Activated CD4-positive, alpha-beta memory T cell treated with anti-CD3 and anti-CD28 coated beads, Interleukin-2, amount 10 ng/mL, durations not matched to agents 7 days and 5 days (primary cell): ENCODE results near the gene PEPD. TPM values are rescaled to one million over a fixed set of nuclear protein-coding genes. Genes with fewer than 3 reads are reported as not detected.

Experiments
- CTCF ChIA-PET: fragments of 350-600 bp; sonication (Branson Sonifier 250); formaldehyde crosslinking; loops from one replicate; lab custom pipeline; 2021; ENCODE audit warnings: antibody characterized with exemption, inconsistent platforms; lab: Charles Lee
- POLR2A ChIA-PET: fragments of 350-600 bp; sonication (Branson Sonifier 250); formaldehyde crosslinking; loops from one replicate; lab custom pipeline; 2021; ENCODE audit warnings: antibody characterized with exemption; lab: Charles Lee
- DNase-seq: peaks from one replicate; pipeline ENCODE4 v3.0.0-alpha.2; 2020
- H3K27ac Mint-ChIP-seq: one replicate; pipeline ENCODE4 v1.8.0; 2021; ENCODE audit warnings: mild to moderate bottlenecking, mixed read lengths
- H3K27me3 Mint-ChIP-seq: one replicate; pipeline ENCODE4 v1.8.0; 2021; ENCODE audit warnings: mixed read lengths
- H3K36me3 Mint-ChIP-seq: one replicate; pipeline ENCODE4 v1.8.0; 2021; ENCODE audit warnings: low read depth, mixed read lengths
- H3K4me1 Mint-ChIP-seq: one replicate; pipeline ENCODE4 v1.8.0; 2021; ENCODE audit warnings: mixed read lengths
- H3K4me3 Mint-ChIP-seq: one replicate; pipeline ENCODE4 v1.8.0; 2021; ENCODE audit warnings: mild to moderate bottlenecking, mixed read lengths
- H3K9me3 Mint-ChIP-seq: one replicate; pipeline ENCODE4 v1.8.0; 2021; ENCODE audit warnings: mixed read lengths
- total RNA-seq, 2 experiments: library from RNA; stranded (reverse); gene quantifications; one replicate each; pipeline ENCODE4 v1.2.3, GENCODE V29; 2021

PEPD gene
- total RNA-seq, 2 experiments from 2014 or later: 33.3 to 36.6 TPM

DNA sequence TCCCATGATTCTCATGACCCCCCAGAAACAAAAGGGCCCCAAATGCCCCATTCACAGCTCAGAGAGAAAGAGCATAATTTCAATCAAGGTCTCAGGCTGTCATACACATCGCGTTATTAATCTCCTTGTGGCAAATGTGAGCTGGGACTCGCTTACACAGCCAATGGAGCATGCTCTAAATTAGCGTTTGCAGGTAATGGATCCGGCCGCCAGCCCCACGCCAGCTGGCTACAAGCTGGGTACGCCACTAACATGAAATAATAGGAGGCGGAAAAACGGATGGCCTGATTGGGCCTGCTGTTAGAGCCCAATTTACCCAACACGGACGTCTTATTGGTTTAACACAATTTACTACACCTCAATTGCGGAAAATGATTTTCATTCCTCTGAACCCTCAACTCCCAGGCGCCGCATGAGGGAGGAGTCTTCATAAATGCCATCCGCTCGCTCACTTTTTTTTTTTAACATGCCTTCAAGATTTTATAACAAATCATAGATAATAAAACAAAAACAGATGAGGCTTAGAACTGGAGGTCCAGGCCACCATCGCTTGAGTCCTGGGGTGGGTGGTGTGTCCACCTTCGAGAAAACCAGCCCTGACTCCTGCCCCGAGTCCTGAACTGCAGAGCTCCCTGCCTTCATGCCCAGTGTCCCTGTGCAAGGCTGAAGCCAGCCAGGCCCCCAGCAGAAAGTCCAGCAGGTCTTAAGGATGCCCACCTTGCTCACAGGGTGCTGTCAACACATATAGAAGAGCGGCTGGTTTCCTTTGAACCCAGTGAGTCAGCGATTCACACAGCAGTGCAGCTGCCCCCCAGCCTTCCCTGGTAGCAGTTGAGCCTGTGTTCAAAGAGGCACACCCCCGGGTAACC lies 62.1 kb downstream of the PEPD start:
- Mint-ChIP-seq H3K9me3 (no peaks in the 10 kb centered on the region), H3K27me3 (no peaks in the 10 kb centered on the region), H3K4me1 (peaks cover 2% of the 10 kb centered on the region), H3K27ac (no peak overlapping the region), H3K36me3 (no peaks in the 10 kb centered on the region), H3K4me3 (no peak overlapping the region)
- POLR2A ChIA-PET: interaction anchor here (0.6 kb wide), 1 partner anchor 88 kb away, joined by 3 read pairs; no protein-coding TSS in a partner anchor
- no peak for DNase-seq
- CTCF ChIA-PET: no interaction called here

DNA sequence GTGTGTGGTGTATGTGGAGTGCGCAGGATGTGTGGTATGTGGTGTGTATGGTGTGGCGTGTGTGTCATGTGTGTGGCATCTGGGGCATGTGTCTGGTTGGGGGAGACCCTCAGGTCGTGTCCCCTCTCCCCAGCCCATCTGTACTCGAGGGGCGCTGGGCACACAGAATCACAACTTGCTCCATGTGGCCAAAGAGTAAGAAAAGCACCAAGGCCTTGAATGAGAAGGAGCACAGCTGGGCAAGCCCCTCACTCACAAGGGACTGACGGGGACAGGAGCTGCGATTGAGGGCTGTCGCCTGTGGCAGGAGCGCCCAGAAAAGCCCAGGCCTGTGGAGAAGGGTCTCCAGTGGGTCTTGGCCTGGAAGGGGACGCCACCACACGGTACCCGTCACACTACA lies 62.8 kb downstream of the PEPD start:
- Mint-ChIP-seq H3K4me3 (no peak overlapping the region), H3K27me3 (no peaks in the 10 kb centered on the region), H3K27ac (no peak overlapping the region), H3K9me3 (no peaks in the 10 kb centered on the region), H3K4me1 (peaks cover 2% of the 10 kb centered on the region), H3K36me3 (no peaks in the 10 kb centered on the region)
- no peak for DNase-seq
- ChIA-PET POLR2A (interaction anchor here (0.6 kb wide), 1 partner anchor 87 kb away, joined by 3 read pairs; no protein-coding TSS in a partner anchor), CTCF (no interaction called here)

DNA sequence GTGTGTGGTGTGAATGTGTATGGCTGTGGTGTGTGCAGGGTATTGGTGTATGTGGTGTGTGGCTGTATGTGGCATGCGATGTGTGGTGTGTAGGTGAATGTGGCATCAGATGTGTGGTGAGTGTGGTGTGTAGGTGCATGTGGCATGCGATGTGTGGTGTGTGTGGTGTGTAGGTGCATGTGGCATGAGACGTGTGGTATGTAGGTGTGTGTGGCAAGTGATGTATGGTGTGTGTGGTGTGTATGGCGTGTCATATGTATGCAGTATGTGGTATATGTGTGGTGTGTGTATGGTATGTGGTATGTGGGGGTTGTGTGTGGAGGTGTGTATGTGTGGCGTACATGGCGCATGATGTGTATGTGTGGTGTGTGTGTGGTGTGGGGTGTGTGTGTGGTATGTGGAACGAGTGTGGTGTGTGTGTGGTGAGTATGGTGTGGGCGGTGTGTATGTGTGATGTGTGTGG lies 63.4 kb downstream of the PEPD start:
- CTCF ChIA-PET: no interaction called here
- H3K4me3 Mint-ChIP-seq: no peak overlapping the region
- H3K36me3 Mint-ChIP-seq: no peaks in the 10 kb centered on the region
- no peak for DNase-seq
- no peak overlapping the region for H3K27ac Mint-ChIP-seq
- H3K9me3 Mint-ChIP-seq: no peaks in the 10 kb centered on the region
- H3K4me1 Mint-ChIP-seq: peaks cover 2% of the 10 kb centered on the region
- POLR2A ChIA-PET: no interaction called here
- H3K27me3 Mint-ChIP-seq: no peaks in the 10 kb centered on the region

DNA sequence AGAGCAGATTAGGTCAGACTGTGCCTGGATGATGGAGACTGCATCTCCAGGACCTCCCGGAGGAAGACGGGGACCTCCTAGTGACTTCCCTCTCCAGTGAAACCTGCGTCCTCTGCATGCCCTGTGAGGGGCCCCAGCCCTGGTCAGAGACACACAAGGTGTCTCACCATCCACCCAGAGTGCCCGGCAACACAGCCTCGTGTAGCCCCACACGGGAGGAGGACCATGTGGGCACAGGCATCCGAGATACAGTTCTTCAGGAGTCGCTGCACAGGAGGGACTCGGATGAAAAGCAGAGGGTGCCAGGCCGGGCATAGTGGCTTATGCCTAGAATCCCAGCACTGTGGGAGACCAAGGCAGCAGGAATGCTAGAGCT lies 64.8 kb downstream of the PEPD start:
- no peak overlapping the region for H3K4me3 Mint-ChIP-seq
- H3K27ac Mint-ChIP-seq: no peak overlapping the region
- H3K27me3 Mint-ChIP-seq: no peaks in the 10 kb centered on the region
- no peaks in the 10 kb centered on the region for H3K9me3 Mint-ChIP-seq
- ChIA-PET POLR2A (no interaction called here), CTCF (no interaction called here)
- no peaks in the 10 kb centered on the region for H3K36me3 Mint-ChIP-seq
- no peak for DNase-seq
- peaks cover 2% of the 10 kb centered on the region for H3K4me1 Mint-ChIP-seq

GRCh38 chr19:33456076-33456844 lies 65.3 kb downstream of the PEPD start:
- peaks cover 2% of the 10 kb centered on the region for H3K4me1 Mint-ChIP-seq
- no peak overlapping the region for H3K4me3 Mint-ChIP-seq
- POLR2A ChIA-PET: no interaction called here
- H3K36me3 Mint-ChIP-seq: no peaks in the 10 kb centered on the region
- CTCF ChIA-PET: no interaction called here
- no peaks in the 10 kb centered on the region for H3K27me3 Mint-ChIP-seq
- no peak for DNase-seq
- no peaks in the 10 kb centered on the region for H3K9me3 Mint-ChIP-seq
- H3K27ac Mint-ChIP-seq: no peak overlapping the region

GRCh38 chr19:33453265-33453664 lies 68.3 kb downstream of the PEPD start:
- Mint-ChIP-seq H3K27ac (no peak overlapping the region), H3K36me3 (no peaks in the 10 kb centered on the region), H3K4me3 (no peak overlapping the region), H3K9me3 (no peaks in the 10 kb centered on the region), H3K4me1 (peaks cover 2% of the 10 kb centered on the region), H3K27me3 (no peaks in the 10 kb centered on the region)
- DNase-seq: no peak
- ChIA-PET POLR2A (no interaction called here), CTCF (no interaction called here)

- Mint-ChIP-seq H3K36me3 (no peaks in the 10 kb centered on the region), H3K4me1 (peaks cover 2% of the 10 kb centered on the region), H3K27me3 (no peaks in the 10 kb centered on the region), H3K4me3 (no peak overlapping the region), H3K9me3 (no peaks in the 10 kb centered on the region), H3K27ac (no peak overlapping the region)
- CTCF ChIA-PET: no interaction called here
- POLR2A ChIA-PET: no interaction called here
- DNase-seq: no peak
Observed at GRCh38 chr19:33450689-33451088, 70.9 kb downstream of the PEPD start.

- H3K4me1 Mint-ChIP-seq: peaks cover under 1% of the 10 kb centered on the region
- no peak overlapping the region for H3K27ac Mint-ChIP-seq
- no peak for DNase-seq
- no peak overlapping the region for H3K4me3 Mint-ChIP-seq
- H3K9me3 Mint-ChIP-seq: no peaks in the 10 kb centered on the region
- POLR2A ChIA-PET: no interaction called here
- H3K27me3 Mint-ChIP-seq: no peaks in the 10 kb centered on the region
- no peaks in the 10 kb centered on the region for H3K36me3 Mint-ChIP-seq
- CTCF ChIA-PET: no interaction called here
Observed at GRCh38 chr19:33449799-33450198, 71.8 kb downstream of the PEPD start.

DNA sequence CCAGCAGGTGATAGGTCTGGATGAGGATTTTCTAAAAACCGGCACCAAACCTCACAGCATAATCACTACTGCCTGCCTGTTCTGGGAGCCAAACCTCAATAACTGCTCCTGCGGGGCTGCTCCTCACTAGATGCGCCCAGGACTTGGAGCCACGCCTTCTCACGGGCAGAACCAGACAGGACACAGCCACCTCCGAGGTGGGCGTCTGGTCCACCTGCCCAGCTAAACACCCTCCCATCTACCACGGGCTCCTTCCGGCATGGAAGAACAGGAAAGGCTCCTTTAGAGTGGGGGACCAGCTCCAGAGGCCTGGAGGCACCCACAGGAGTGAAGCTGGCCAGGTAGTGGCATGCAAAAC lies 73.5 kb downstream of the PEPD start:
- ChIA-PET CTCF (interaction anchor here (1.2 kb wide), 1 partner anchor 41 kb away, joined by 3 read pairs; no protein-coding TSS in a partner anchor), POLR2A (no interaction called here)
- Mint-ChIP-seq H3K36me3 (no peaks in the 10 kb centered on the region), H3K27ac (no peak overlapping the region), H3K27me3 (no peaks in the 10 kb centered on the region), H3K9me3 (no peaks in the 10 kb centered on the region), H3K4me1 (no peaks in the 10 kb centered on the region), H3K4me3 (no peak overlapping the region)
- DNase-seq: no peak

DNA sequence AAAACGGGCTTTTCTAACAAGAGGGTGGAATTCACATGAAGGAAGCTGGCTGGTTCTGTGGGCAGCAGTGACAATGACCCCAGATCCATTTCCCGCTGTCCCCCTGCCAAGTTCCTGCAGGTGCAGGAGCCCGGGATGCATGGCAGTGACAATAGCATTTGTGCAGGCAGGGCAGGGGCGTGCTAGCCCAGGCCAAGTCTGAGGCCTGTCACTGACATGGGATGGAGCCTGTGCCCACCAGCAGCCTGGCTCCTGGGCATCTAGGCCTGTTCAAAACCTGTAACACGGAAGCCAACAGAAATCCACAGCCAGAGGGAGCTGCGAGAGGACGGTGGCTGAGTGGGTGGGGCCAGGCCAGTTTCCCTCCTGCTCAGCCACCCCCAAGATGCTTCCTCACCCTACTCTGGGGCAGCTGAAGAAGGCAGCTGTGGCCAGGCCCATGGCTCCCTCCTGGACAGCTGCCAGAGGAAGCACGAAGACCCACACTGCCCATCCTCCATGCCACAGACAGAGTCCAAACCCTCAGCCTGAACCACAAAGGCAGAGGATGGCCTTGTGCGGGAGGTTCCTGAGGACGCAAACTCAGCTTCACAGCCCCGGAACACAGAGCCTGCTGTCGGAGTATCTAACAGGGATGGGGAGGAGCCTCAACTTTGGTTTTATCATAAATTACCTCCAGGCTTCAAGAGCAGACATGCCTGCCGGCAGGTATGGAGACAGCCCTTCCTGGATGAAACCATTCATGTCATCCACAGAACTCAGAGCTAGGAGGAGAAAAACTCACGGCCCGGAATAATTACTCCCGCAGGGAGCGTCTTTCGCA lies 74.0 kb downstream of the PEPD start:
- CTCF ChIA-PET: interaction anchor here (1.2 kb wide), 1 partner anchor 40 kb away, joined by 3 read pairs; no protein-coding TSS in a partner anchor
- Mint-ChIP-seq H3K4me3 (no peak overlapping the region), H3K36me3 (no peaks in the 10 kb centered on the region), H3K4me1 (no peaks in the 10 kb centered on the region), H3K9me3 (no peaks in the 10 kb centered on the region), H3K27ac (no peak overlapping the region), H3K27me3 (no peaks in the 10 kb centered on the region)
- POLR2A ChIA-PET: no interaction called here
- no peak for DNase-seq

GRCh38 chr19:33446330-33447293 lies 75.0 kb downstream of the PEPD start:
- Mint-ChIP-seq H3K4me1 (peaks cover 2% of the 10 kb centered on the region), H3K27me3 (no peaks in the 10 kb centered on the region), H3K9me3 (no peaks in the 10 kb centered on the region), H3K36me3 (no peaks in the 10 kb centered on the region), H3K4me3 (no peak overlapping the region), H3K27ac (no peak overlapping the region)
- no peak for DNase-seq
- POLR2A ChIA-PET: no interaction called here
- CTCF ChIA-PET: interaction anchor here (1.2 kb wide), 1 partner anchor 40 kb away, joined by 3 read pairs; no protein-coding TSS in a partner anchor
